Activated CD8-positive, alpha-beta T cell treated with anti-CD3 and anti-CD28 coated beads for 36 hours (primary cell): Measurements from ENCODE around the gene FAM83C. TPM values are rescaled to one million over a fixed set of nuclear protein-coding genes. Genes with fewer than 3 reads are reported as not detected.
"Not testable (repeated sequence)": the region's sequence is repeated elsewhere in the genome, so short reads cannot be mapped to it uniquely, and the experiment has no call there.

Experiments
- ATAC-seq: fragments of 200-7000 bp; cut with Tn5 transposase; one replicate; pipeline ENCODE4 v1.10.0; 2021; ENCODE audit warnings: mild to moderate bottlenecking, moderate library complexity
- CTCF ChIA-PET: fragments of 350-600 bp; sonication (Branson Sonifier 250); formaldehyde crosslinking; loops from one replicate; lab custom pipeline; 2021; ENCODE audit warnings: antibody characterized with exemption; lab: Charles Lee
- POLR2A ChIA-PET: fragments of 350-600 bp; sonication (Branson Sonifier 250); formaldehyde crosslinking; loops from one replicate; lab custom pipeline; 2021; ENCODE audit warnings: antibody characterized with exemption; lab: Charles Lee
- DNase-seq: peaks from one replicate; pipeline ENCODE4 v3.0.0-alpha.2; 2020
- H3K27ac Mint-ChIP-seq: one replicate; pipeline ENCODE4 v1.8.0; 2021; ENCODE audit warnings: mild to moderate bottlenecking, mixed read lengths
- H3K27me3 Mint-ChIP-seq: one replicate; pipeline ENCODE4 v1.8.0; 2021; ENCODE audit warnings: mixed read lengths
- H3K36me3 Mint-ChIP-seq: one replicate; pipeline ENCODE4 v1.8.0; 2021; ENCODE audit warnings: low read depth, mixed read lengths
- H3K4me1 Mint-ChIP-seq: one replicate; pipeline ENCODE4 v1.8.0; 2021; ENCODE audit warnings: low read depth, mixed read lengths
- H3K4me3 Mint-ChIP-seq: one replicate; pipeline ENCODE4 v1.8.0; 2021; ENCODE audit warnings: mild to moderate bottlenecking, moderate library complexity, mixed read lengths
- H3K9me3 Mint-ChIP-seq: one replicate; pipeline ENCODE4 v1.8.0; 2021; ENCODE audit warnings: mixed read lengths
- intact Hi-C: fragments of 100-400 bp; cut with micrococcal nuclease; formaldehyde crosslinking; loops from one replicate; pipeline ENCODE4 v1.10.0; 2022
- total RNA-seq, 2 experiments: library from RNA; stranded (reverse); gene quantifications; one replicate each; pipeline ENCODE4 v1.2.3, GENCODE V29; 2021
- TF ChIP-seq, protein P1 (sequence below): fragments of 200-600 bp; IDR thresholded peaks from one replicate; pipeline ENCODE4 v1.8.0; 2022; ENCODE audit warnings: antibody characterized with exemption, mild to moderate bottlenecking

FAM83C gene
- total RNA-seq, 2 experiments from 2014 or later, result not detected

DNA sequence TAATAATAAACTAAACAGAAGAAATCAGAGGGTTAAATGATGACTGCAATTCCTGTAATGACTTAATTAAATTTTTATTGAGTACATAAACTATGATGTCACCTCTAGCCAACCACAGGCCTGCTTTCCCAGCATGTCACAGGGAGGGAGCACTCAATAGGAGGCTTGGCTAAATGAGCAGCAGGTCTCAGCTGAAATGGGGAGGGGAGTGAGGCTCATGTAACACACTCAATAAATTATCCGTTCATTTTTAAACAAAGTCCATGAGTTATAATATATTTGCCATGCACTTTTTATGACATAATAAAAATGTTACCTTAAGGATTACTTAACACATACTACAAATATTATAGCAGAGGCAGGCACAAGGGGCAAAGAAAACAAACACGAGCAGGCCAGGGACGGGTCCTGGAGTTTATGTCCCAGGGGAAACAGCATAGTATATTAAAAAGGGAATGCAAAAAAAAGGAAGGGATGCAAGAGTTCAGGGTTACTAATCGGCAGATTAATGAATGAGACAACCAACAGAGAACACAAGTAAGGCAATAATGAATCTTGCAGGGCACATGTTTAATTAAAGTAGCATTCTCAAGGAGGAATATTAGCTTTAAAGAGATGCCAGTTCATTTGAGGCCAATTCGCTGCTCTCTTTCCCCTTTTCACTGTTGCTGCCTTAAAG is 27.1 kb upstream of the FAM83C start:
- ATAC-seq, result no peak
- CTCF ChIA-PET, result interaction anchor here (3.6 to 6.1 kb wide), 2 partner anchors 11 to 15 kb away, joined by 19 to 37 read pairs; no protein-coding TSS in a partner anchor
- POLR2A ChIA-PET, result interaction anchor here (1.7 kb wide), 1 partner anchor 13 kb away, joined by 4 read pairs; no protein-coding TSS in a partner anchor

DNA sequence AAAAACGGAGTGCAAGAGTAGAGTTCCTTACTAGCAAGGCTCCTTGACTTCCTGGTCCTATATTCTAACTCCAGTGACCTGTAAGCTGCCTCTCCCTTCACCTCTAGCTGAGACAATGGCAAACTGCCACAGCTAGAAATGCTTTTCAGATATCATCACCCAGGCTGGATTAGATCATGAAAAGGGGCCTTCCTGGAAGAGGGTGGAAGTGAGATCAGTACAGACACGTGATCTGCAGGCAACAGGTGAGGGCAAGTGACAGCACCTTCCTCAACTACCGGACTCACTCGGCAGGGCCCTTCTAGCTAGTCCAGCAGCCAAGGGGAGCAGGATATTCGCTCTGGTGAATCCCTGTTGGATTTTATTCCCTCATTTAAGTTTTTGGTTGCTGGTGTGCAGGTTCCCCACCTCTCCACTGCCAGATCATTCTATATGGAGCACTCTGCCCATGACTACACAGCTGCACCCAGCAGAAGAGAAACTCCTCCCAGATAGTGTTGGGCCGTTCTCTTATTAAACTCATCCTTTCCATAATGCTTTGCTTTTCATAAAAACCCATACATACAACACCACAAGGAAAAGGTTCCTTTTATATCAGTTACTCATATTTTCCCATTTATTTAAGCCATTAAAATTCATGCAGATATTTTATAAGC is 26.4 kb upstream of the FAM83C start:
- ChIA-PET POLR2A (interaction anchor here (0.6 to 1.7 kb wide), 3 partner anchors 11 to 424 kb away, joined by 3 to 4 read pairs (median 4); partner anchors contain the start of gene RBM39), CTCF (interaction anchor here (1.0 to 6.1 kb wide), 6 partner anchors 9 to 122 kb away, joined by 3 to 37 read pairs (median 6); no protein-coding TSS in a partner anchor)
- TF ChIP-seq, protein P1, sequence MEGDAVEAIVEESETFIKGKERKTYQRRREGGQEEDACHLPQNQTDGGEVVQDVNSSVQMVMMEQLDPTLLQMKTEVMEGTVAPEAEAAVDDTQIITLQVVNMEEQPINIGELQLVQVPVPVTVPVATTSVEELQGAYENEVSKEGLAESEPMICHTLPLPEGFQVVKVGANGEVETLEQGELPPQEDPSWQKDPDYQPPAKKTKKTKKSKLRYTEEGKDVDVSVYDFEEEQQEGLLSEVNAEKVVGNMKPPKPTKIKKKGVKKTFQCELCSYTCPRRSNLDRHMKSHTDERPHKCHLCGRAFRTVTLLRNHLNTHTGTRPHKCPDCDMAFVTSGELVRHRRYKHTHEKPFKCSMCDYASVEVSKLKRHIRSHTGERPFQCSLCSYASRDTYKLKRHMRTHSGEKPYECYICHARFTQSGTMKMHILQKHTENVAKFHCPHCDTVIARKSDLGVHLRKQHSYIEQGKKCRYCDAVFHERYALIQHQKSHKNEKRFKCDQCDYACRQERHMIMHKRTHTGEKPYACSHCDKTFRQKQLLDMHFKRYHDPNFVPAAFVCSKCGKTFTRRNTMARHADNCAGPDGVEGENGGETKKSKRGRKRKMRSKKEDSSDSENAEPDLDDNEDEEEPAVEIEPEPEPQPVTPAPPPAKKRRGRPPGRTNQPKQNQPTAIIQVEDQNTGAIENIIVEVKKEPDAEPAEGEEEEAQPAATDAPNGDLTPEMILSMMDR, result no peak
- ATAC-seq, result peak; percentile 50
- no peaks in the 10 kb centered on the region for H3K9me3 Mint-ChIP-seq
- DNase-seq, result no peak
- peaks cover 11% of the 10 kb centered on the region for H3K36me3 Mint-ChIP-seq
- intact Hi-C loops, result no loop called here
- H3K27me3 Mint-ChIP-seq, result no peaks in the 10 kb centered on the region
- H3K4me1 Mint-ChIP-seq, result peaks cover 39% of the 10 kb centered on the region
- no peak overlapping the region for H3K27ac Mint-ChIP-seq
- no peak overlapping the region for H3K4me3 Mint-ChIP-seq

More for the DNA sequence above, 27.1 kb upstream of the FAM83C start:
- intact Hi-C loops, result no loop called here
- no peak for DNase-seq
- peaks cover 37% of the 10 kb centered on the region for H3K4me1 Mint-ChIP-seq
- H3K36me3 Mint-ChIP-seq, result peaks cover 9% of the 10 kb centered on the region
- H3K27me3 Mint-ChIP-seq, result no peaks in the 10 kb centered on the region
- H3K9me3 Mint-ChIP-seq, result no peaks in the 10 kb centered on the region
- TF ChIP-seq, protein P1, result no peak
- no peak overlapping the region for H3K4me3 Mint-ChIP-seq
- no peak overlapping the region for H3K27ac Mint-ChIP-seq

DNA sequence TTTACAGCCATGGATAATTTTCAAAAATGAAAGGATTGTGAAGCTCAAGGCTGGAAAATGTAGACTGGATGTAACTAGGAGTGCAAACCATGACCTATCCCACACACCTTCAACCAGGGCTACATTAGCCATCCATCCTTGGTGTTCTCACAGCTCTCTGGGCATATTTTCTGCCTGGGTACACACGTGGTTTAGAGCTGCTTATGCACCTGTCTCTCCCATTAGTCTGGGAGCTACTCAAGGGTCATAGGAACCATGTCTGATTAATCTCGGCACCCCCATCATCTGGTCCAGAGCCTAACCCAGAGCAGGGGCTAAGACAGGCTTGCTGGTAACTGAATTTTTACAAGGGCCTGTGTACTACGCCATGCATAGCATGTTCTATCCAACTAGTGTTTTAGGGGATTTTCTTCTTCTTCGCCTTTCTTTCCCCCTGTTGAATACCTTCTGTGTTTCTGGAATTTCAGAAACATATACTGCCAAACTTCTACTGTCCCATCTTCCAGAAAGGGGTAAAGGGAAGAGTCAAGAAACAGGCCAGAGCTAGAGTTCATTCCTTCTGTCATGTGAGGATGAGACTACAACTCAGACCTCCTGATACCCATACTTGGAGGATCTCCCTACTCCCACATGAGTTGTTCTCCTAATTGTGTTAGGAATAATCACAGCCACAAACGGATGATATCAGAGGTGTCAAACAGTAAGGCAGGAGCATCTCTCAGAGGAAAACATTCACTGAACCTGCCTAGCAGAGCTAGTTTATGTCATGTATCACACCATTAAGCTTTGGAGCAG is 25.4 kb upstream of the FAM83C start:
- ATAC-seq, result no peak
- Mint-ChIP-seq H3K4me3 (no peak overlapping the region), H3K27ac (no peak overlapping the region), H3K4me1 (peaks cover 36% of the 10 kb centered on the region), H3K27me3 (no peaks in the 10 kb centered on the region), H3K36me3 (peaks cover 12% of the 10 kb centered on the region), H3K9me3 (no peaks in the 10 kb centered on the region)
- TF ChIP-seq, protein P1, result no peak
- ChIA-PET POLR2A (interaction anchor here (0.6 to 1.7 kb wide), 2 partner anchors 12 to 425 kb away, joined by 3 to 4 read pairs; partner anchors contain the start of gene RBM39), CTCF (interaction anchor here (1.0 to 6.1 kb wide), 7 partner anchors 8 to 123 kb away, joined by 3 to 37 read pairs (median 5); no protein-coding TSS in a partner anchor)
- no peak for DNase-seq
- intact Hi-C loops, result no loop called here

DNA sequence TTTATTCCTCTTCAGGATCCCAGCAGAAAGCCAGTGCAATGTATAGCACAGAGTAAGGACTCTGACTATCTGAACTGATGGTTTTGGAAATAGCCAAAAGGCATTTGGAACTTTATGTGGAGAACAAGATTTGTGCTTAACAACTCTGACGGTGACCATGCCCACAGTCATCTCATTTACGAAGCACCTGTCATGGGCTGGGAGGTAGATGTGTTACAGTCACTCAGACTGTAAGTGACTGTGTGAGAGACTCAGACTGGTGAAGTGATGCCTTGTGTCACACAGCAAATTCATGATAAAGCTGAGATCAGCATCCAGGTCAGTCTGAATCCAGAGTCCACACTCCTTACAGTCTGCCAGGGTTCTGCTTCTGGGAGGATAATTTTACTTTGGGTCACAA is 23.9 kb upstream of the FAM83C start:
- no peak overlapping the region for H3K4me3 Mint-ChIP-seq
- H3K4me1 Mint-ChIP-seq, result peaks cover 50% of the 10 kb centered on the region
- no peaks in the 10 kb centered on the region for H3K27me3 Mint-ChIP-seq
- ChIA-PET POLR2A (no interaction called here), CTCF (interaction anchor here (1.3 to 6.1 kb wide), 2 partner anchors 11 to 15 kb away, joined by 3 to 37 read pairs; no protein-coding TSS in a partner anchor)
- no peaks in the 10 kb centered on the region for H3K9me3 Mint-ChIP-seq
- ATAC-seq (no peak), DNase-seq (no peak)
- intact Hi-C loops, result no loop called here
- H3K27ac Mint-ChIP-seq, result peak overlapping the region; percentile 2
- TF ChIP-seq, protein P1, result no peak
- peaks cover 21% of the 10 kb centered on the region for H3K36me3 Mint-ChIP-seq

DNA sequence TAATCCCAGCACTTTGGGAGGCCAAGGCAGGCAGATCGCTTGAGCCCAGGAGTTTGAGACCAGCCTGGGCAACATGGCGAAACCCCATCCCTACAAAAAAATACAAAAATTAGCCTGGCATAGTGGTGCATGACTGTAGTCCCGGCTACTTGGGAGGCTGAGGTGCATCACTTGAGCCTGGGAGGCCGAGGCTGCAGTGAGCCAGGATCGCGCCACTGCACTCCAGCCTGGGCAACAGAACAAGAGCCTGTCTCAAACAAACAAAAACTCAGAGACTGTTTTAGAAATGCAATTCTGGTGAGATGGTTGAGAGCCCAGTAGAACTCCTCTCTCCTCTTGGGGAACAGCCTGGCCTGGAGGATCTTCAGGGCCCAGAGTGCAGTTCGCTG is 23.4 kb upstream of the FAM83C start:
- H3K27me3 Mint-ChIP-seq, POLR2A ChIA-PET, ATAC-seq, intact Hi-C loops, DNase-seq, H3K9me3 Mint-ChIP-seq, H3K4me3 Mint-ChIP-seq: not testable (repeated sequence)
- peaks cover 52% of the 10 kb centered on the region for H3K4me1 Mint-ChIP-seq
- H3K27ac Mint-ChIP-seq, result peak overlapping the region; percentile 2
- CTCF ChIA-PET, result interaction anchor here (3.4 to 6.1 kb wide), 2 partner anchors 10 to 15 kb away, joined by 22 to 37 read pairs; no protein-coding TSS in a partner anchor
- peaks cover 23% of the 10 kb centered on the region for H3K36me3 Mint-ChIP-seq
